DMS53 (cell line): ENCODE results near the gene COMMD3.

Source experiments
- DNase-seq: peaks from one replicate; lab custom pipeline; 2025; lab: John Stamatoyannopoulos, UW

The COMMD3 gene

DNA sequence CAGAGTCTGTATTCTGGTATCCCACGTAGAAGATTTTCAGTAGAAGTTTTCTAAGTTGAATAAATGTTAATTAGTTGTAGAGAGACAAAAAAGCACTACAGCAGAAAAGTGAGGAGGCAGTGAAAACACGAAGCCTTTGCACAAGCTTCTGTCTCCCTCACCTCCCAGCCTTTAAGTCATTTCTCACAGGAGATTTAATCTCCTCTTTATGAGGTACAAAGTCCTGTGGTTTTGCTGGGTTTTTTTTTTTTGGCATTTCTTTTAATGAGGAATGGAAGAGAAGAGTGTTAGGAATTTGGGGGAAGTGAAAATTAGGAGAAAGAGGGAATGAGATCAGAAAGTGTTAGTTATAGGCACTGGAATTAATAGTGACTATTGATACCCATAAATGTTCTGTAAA lies 50.6 kb downstream of the COMMD3 start:
- no peak for DNase-seq

DNA sequence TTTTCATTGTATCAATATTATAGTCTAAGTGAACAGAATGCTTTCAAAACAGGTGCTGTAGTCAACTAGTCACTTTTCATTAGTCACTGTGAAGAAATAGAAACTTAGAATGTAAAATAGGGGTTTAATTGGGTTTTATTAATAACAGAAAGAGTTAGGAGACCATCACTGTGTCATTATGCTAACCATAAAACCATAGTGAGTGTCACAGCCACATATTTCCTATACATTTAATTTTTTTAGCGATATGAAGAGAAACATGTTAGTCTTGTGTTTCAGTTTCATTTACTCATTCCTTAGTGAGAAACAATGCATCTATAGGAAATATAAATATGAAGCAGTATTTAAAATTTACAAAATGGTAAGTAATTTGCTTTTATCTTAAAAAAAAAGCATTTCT lies 51.3 kb downstream of the COMMD3 start:
- no peak for DNase-seq

DNA sequence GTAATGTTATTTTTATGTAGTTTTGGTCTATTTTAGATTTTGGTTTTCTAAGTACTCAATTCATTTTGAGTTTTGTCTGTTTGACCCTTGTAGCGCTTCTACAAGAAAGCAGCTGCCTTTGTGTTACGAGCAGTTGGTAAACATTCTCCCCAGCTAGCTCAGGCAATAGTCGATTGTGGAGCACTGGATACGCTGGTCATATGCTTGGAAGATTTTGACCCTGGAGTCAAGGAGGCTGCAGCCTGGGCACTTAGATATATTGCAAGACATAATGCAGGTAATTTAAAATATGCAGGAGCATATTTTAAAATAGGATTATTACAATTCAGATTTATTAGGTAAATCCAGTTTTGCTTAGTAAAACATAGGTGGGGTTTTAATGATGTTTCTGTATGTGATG lies 52.2 kb downstream of the COMMD3 start:
- no peak for DNase-seq

DNA sequence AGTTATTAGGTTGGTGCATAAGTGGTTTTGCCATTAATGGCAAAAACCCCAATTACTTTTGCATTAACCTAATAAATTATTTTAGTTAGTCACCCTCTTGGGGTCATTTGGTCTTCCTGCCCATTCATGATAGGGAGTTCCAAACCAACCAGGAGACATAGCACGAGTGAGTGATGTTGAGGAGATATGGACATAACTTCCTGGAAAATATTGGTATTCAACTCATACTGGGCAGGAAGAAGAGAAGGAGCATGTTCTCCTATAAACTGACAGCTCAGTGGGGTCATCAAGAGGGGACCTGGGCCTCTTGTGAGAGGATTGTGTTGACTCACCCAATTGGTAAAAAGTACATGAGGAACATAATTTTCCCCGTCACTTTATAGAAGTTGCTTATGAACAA lies 52.8 kb downstream of the COMMD3 start:
- no peak for DNase-seq

DNA sequence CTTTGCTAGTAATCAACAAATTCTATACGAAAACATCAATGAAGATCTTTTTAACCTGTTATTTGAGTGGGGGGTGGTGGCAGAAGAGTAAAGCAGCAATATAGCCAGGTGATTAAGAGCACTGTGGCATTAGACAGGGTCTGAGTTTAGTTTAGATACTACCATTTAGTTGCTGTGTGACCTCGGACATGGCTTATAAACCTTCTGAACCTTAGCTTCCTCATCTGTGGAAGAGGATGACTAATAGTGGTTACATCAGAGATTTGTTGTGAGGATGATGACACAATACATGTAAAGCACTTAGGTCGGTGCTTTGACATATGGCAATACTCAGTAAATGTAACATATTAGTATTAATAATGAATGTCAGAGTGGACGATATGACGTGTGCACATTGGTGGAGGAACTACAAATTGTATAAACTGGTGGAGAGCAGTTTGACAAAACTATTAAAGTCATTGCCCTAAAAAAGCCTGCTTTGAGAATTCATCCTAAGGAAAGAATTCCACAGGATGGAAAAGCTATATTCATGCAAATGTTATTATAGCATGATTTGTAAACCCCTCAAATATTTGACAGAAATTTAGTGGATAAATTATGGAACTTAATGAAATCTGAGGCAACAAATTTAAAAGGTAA lies 53.4 kb downstream of the COMMD3 start:
- peak; percentile 53 for DNase-seq
